ENCODE results near the gene ITPR2. TPM values are rescaled to one million over a fixed set of nuclear protein-coding genes. Genes with fewer than 3 reads are reported as not detected.

Gene ITPR2
- total and polyA plus RNA-seq, 2 of the 13 experiments (the other 11 are each of a cell fraction or from before 2014, with no cell fraction given) = 31.9 to 81.9 TPM

DNA sequence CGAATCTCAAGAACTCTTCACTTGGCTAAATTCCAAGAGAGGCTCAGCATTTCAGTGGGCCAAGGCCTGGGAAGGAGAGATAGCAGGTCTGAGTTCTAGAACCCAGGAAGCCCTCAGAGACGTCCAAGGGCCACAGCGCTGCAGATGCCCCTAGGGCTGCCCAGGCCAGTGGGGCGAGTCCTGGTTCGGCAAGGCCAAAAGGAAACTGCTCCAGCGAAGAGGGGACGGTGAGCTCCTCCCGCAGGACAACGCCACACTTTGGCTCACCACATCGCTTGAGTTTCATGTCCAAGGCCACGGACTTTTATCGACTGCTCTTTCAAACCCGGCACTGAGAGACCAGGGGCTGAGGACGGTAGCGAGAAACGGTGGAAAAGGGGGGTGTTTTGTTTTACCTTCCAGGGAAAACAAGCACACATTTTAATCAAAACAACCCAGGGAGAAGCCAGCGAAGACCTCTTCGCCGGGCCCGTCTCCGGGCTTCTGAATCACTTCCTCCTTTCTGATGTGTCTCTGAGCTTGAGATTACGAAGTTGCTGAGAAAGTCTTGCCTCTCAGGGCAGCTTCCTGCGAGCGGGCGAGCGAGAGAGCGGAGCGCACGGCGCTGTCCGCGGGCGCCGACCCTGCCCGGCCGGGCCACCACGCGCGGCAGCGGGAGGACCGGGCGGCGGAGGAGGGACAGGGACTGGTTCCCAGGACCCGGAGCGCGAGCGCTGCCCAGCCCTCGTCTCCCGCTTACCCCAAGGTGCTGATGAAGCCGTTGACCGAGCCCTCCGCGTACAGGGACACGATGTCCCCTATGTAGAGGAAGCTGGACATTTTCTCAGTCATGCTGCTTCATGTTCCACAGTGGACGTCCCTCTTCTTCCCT is 808 bp downstream of the ITPR2 start (continued):
- TF ChIP-seq CBX5 (CRISPR knock-in tag; IDR thresholded peaks at IDR 0.05; ENCODE audit: borderline replicate concordance) (0 out of 2 replicates have a peak, but pooled peaks have one; percentile 51), KLF13 (CRISPR knock-in tag; IDR thresholded peaks at IDR 0.05) (no peak), RBM39 (IDR thresholded peaks at IDR 0.05; ENCODE audit: low read depth, low read length, poor library complexity, severe bottlenecking) (peak; percentile 18), ZSCAN21 (CRISPR knock-in tag; IDR thresholded peaks at IDR 0.05; ENCODE audit: borderline replicate concordance) (no peak), ZNF530 (CRISPR knock-in tag; IDR thresholded peaks at IDR 0.05; ENCODE audit: low read depth) (no peak), LCORL (IDR thresholded peaks at IDR 0.05) (no peak), LCORL (CRISPR knock-in tag; IDR thresholded peaks at IDR 0.05) (no peak; the same call in 1 of the 2 replicates), NFKB2 (CRISPR knock-in tag; IDR thresholded peaks at IDR 0.05; ENCODE audit: borderline replicate concordance) (peak; percentile 21; the same call in 1 of the 2 replicates), KMT2A (CRISPR knock-in tag; IDR thresholded peaks at IDR 0.05) (peak; percentile 88), ZNF556 (CRISPR knock-in tag; IDR thresholded peaks at IDR 0.05; ENCODE audit: borderline replicate concordance) (0 out of 2 replicates have a peak, but pooled peaks have one; percentile 18), ZNF460 (CRISPR knock-in tag; IDR thresholded peaks at IDR 0.05; ENCODE audit: borderline replicate concordance) (no peak), ADNP (CRISPR knock-in tag; IDR thresholded peaks at IDR 0.05) (no peak), NR2F1 (CRISPR knock-in tag; IDR thresholded peaks at IDR 0.05) (no peak), ZFX (CRISPR knock-in tag; IDR thresholded peaks at IDR 0.05; ENCODE audit: low read depth) (peak; percentile 72), AGO1 (IDR thresholded peaks at IDR 0.05; ENCODE audit: low read depth, low read length, poor library complexity, severe bottlenecking) (peak; percentile 36), ZNF33A (CRISPR knock-in tag; IDR thresholded peaks at IDR 0.05; ENCODE audit: borderline replicate concordance) (no peak), ZSCAN29 (CRISPR knock-in tag; conservative IDR thresholded peaks at IDR 0.05) (0 out of 2 replicates have a peak, but pooled peaks have one; percentile 4), ZNF589 (CRISPR knock-in tag; conservative IDR thresholded peaks at IDR 0.05) (no peak), SATB2 (CRISPR knock-in tag; IDR thresholded peaks at IDR 0.05) (no peak), ZNF724P (CRISPR knock-in tag; IDR thresholded peaks at IDR 0.05; ENCODE audit: borderline replicate concordance) (peak; percentile 67; the same call in 1 of the 2 replicates), HNRNPLL (IDR thresholded peaks at IDR 0.05; ENCODE audit: low read depth, low read length, poor library complexity, severe bottlenecking) (no peak)
- TF ChIP-seq, protein P1, sequence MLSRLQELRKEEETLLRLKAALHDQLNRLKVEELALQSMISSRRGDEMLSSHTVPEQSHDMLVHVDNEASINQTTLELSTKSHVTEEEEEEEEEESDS (CRISPR knock-in tag; IDR thresholded peaks at IDR 0.05; ENCODE audit: borderline replicate concordance) = no peak
- TF ChIP-seq, protein P2, sequence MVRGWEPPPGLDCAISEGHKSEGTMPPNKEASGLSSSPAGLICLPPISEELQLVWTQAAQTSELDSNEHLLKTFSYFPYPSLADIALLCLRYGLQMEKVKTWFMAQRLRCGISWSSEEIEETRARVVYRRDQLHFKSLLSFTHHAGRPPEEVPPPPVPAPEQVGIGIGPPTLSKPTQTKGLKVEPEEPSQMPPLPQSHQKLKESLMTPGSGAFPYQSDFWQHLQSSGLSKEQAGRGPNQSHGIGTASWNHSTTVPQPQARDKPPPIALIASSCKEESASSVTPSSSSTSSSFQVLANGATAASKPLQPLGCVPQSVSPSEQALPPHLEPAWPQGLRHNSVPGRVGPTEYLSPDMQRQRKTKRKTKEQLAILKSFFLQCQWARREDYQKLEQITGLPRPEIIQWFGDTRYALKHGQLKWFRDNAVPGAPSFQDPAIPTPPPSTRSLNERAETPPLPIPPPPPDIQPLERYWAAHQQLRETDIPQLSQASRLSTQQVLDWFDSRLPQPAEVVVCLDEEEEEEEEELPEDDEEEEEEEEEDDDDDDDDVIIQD (CRISPR knock-in tag; IDR thresholded peaks at IDR 0.05; ENCODE audit: low read depth) = peak; percentile 61; the same call in 1 of the 2 replicates
- TF ChIP-seq, protein P3, sequence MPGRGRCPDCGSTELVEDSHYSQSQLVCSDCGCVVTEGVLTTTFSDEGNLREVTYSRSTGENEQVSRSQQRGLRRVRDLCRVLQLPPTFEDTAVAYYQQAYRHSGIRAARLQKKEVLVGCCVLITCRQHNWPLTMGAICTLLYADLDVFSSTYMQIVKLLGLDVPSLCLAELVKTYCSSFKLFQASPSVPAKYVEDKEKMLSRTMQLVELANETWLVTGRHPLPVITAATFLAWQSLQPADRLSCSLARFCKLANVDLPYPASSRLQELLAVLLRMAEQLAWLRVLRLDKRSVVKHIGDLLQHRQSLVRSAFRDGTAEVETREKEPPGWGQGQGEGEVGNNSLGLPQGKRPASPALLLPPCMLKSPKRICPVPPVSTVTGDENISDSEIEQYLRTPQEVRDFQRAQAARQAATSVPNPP (CRISPR knock-in tag; IDR thresholded peaks at IDR 0.05) = no peak
- TF ChIP-seq, protein P4, sequence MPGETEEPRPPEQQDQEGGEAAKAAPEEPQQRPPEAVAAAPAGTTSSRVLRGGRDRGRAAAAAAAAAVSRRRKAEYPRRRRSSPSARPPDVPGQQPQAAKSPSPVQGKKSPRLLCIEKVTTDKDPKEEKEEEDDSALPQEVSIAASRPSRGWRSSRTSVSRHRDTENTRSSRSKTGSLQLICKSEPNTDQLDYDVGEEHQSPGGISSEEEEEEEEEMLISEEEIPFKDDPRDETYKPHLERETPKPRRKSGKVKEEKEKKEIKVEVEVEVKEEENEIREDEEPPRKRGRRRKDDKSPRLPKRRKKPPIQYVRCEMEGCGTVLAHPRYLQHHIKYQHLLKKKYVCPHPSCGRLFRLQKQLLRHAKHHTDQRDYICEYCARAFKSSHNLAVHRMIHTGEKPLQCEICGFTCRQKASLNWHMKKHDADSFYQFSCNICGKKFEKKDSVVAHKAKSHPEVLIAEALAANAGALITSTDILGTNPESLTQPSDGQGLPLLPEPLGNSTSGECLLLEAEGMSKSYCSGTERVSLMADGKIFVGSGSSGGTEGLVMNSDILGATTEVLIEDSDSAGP (CRISPR knock-in tag; IDR thresholded peaks at IDR 0.05; ENCODE audit: borderline replicate concordance) = peak; percentile 50; the same call in 1 of the 2 replicates
